ENCODE results near the gene PBRM1. TPM values are rescaled to one million over a fixed set of nuclear protein-coding genes. Genes with fewer than 3 reads are reported as not detected.

The PBRM1 gene
- polyA plus RNA-seq, 4 donors: 53.5 to 64.5 (median 56.1) TPM

DNA sequence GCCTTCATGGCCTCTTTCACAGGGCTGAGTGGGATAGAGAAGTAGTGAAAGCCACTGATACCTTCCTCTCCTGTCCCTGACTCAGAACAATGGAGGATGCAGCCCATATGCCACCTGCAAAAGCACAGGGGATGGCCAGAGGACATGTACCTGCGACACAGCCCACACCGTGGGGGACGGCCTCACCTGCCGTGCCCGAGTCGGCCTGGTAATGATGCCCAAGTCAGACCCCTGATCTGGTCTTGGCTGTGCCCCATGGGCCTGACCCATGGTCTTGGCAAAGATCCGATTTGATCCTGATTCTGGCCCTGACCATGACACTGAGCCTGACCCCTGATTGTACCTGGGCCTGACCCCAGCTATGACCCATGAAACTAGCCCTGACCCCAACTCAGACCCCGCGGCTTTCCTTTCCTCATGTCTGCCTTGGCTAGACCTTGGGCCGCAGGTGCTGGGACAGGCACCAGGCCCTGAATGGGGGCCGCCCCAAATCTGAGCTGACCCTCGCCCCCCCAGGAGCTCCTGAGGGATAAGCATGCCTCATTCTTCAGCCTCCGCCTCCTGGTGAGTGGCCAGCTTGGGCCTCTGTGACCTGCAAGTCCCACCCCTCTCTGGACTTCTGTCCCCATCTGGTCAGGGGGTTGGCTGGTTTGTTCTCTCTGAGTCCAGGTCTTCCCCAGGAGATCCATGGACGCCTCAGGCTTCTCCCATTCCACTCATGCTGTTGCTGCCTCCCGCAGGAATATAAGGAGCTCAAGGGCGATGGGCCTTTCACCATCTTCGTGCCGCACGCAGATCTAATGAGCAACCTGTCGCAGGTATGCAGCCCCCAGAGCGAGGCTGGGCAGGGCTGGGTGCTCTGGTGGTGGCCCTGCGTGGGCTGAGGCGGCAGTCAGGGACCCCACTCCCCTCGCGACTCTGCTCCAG lies 167.7 kb downstream of the PBRM1 start:
- no peak for DNase-seq (ENCODE audit: low read depth in 4 of 4, low spot score in 2 of 4)

DNA sequence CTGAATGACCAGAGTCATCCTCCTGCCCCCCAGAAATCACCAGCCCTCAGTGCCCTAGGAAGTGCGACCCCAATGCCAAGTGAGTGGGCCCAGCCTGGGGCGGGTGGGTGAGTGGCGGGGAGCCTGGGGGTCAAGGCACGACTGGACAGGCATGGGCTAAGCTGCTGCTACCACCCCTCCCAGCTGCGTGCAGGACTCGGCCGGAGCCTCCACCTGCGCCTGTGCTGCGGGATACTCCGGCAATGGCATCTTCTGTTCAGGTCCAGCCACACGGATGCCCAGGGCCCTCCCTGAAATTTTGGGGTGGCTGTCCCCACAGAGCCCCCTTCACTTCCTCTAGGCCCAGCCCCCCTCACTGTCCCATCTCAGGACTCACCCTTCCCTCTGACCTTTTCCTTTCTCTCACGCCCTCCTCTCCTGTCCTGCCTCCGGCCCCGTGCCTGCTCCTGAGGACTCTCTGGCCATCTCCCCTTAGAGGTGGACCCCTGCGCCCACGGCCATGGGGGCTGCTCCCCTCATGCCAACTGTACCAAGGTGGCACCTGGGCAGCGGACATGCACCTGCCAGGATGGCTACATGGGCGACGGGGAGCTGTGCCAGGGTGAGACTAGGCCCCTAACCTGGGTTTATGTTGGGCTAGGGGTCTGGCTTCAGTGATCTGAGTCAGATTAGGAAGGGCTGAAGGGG lies 169.1 kb downstream of the PBRM1 start:
- DNase-seq (ENCODE audit: low read depth in 4 of 4, low spot score in 2 of 4): no peak

DNA sequence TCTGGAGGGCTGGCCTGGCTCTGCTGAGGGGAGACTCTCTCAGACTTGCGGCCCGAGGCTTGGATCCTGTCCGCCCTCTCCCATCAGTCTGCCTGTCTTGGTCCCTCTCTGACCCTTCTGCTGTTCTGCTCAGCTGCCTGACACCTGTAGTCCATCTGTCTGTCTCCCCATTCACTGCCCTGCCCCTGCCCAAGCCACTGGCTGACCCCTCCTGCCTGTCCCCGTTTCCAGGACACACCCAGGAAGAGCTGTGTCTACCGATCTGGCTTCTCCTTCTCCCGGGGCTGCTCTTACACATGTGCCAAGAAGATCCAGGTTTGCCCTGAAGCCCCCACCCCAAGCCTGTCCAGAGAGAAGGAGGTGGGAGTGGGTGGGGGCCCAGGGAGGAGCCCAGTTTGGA lies 170.5 kb downstream of the PBRM1 start:
- DNase-seq (ENCODE audit: low read depth in 4 of 4, low spot score in 2 of 4): no peak

- no peak for DNase-seq (ENCODE audit: low read depth in 4 of 4, low spot score in 2 of 4)
Measured at GRCh38 chr3:52514576-52514975, 171.1 kb downstream of the PBRM1 start.

DNA sequence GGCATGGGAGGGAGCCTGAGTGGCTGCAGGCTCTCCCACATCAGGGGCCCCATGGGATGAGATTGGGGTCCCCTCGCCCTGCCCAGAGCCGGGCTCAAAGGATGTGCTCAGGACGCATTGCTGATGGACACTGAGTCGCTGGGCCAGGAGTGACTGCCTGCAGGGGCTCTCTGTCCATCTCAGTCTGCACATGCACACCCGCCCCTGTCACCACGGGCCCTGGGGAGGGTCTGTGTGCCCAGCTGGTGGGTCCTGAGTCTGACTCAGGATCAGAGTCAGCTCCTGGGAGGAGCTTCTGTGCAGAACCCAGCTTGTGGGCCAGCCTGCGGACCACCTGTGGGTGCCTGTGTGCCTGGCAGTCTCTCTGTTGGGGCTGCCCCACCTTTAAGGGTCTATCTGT lies 172.4 kb downstream of the PBRM1 start:
- DNase-seq (ENCODE audit: low read depth in 4 of 4, low spot score in 2 of 4): no peak

DNA sequence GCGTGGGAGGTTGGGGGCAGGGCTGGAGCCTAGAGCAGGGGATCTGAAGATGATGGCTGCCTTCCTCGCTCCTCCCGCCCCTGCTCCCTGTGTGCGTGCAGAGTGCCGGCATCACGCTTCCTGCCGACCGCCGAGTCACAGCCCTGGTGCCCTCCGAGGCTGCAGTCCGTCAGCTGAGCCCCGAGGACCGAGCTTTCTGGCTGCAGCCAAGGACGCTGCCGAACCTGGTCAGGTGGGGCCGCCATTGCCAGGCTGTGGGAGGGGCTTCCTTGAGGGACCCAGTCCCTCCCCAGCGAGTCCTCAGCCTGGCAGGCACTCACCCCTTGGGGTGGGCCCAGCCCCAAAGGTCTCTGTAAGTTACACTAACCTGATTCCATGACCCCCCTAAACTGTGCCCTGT lies 173.0 kb downstream of the PBRM1 start:
- no peak for DNase-seq (ENCODE audit: low read depth in 4 of 4, low spot score in 2 of 4)

DNA sequence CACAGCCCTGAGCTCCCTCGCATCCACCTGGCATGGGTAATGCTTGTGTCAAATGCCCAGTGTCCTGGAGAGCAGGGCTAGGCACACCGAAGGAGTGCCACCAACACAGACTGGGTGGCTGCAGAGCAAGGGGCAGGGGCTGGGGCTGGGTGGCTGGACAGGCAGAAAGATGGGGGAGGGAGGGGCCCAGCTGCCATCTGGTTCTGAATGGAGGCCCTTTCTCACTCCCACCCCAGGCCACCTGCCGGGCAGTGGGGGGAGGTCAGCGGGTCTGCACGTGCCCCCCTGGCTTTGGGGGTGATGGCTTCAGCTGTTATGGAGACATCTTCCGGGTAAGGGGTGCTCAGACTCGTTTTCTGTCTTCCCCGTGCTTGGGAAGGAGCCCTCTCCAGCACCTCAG lies 173.6 kb downstream of the PBRM1 start:
- no peak for DNase-seq (ENCODE audit: low read depth in 4 of 4, low spot score in 2 of 4)

DNA sequence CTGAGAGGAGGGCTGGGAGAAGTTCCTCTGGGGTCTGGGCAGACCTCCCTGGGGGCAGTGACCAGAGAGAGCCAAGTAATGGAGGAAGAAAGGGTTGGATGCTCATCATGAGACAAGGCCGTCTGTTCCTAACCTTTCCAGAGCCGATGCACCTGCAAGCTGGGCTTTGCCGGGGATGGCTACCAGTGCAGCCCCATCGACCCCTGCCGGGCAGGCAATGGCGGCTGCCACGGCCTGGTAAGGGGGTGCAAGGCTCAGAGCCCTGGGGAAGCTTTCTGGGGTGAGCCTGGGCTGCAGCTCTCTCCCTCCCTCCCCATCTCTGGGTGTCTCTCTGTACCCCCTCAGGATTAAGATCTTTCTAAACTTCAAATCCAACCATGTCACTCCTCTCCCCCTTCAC lies 174.2 kb downstream of the PBRM1 start:
- no peak for DNase-seq (ENCODE audit: low read depth in 4 of 4, low spot score in 2 of 4)

GRCh38 chr3:52509753-52510328 lies 175.9 kb downstream of the PBRM1 start:
- DNase-seq (ENCODE audit: low read depth in 4 of 4, low spot score in 2 of 4): no peak

DNA sequence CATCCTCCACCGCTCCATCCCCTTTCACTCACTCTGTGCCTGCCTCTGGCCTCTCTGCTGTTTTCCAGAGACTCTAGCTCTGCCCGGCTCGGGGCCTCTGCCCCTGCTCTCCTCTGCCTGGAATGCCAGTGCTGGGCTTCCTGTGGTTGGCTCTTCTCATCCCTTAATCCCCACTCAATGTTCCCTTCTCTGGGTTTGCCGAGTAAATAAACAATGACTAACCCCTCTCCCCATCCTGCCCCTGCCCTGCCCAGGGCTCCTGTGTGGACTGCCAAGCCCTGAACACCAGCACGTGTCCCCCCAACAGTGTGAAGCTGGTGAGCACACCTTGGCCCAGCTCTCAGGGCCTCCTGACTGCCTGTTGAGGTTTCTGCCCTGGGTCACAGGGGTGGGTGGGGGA lies 178.4 kb downstream of the PBRM1 start:
- no peak for DNase-seq (ENCODE audit: low read depth in 4 of 4, low spot score in 2 of 4)

DNA sequence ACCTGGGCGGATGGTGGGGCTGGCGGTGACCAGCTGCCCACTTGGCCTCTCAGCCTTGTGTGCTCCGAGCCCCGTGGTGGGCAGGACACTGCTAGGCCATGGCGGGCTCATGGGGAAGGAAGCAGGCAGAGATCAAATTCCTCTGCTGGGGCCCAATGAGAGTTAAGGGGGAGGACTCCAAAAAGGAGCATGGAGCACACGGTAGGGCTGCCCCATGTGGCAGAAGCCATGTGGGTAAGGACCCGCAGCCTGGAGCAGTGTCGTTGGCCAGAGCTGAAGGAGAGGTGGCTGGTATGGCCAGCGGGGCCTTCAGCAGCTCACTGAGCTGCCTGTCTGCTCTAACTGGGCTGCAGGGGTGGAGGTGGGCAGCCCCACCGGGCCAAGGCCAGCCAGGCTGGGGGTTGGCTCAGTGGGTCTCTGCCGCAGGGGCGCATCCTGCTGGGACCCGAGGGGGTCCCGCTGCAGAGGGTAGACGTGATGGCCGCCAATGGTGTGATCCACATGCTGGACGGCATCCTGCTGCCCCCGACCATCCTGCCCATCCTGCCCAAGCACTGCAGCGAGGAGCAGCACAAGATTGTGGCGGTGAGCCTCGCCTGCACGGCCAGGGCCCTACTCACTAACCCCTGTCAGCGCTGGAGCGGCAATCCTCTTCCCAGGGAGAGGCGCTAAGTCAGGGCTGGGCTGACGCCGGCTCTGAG lies 179.3 kb downstream of the PBRM1 start:
- no peak for DNase-seq (ENCODE audit: low read depth in 4 of 4, low spot score in 2 of 4)

- DNase-seq (ENCODE audit: low read depth in 4 of 4, low spot score in 2 of 4): no peak
Measured at GRCh38 chr3:52504977-52505376, 180.7 kb downstream of the PBRM1 start.

- DNase-seq (ENCODE audit: low read depth in 4 of 4, low spot score in 2 of 4): no peak
Measured at GRCh38 chr3:52503788-52504424, 181.8 kb downstream of the PBRM1 start.

DNA sequence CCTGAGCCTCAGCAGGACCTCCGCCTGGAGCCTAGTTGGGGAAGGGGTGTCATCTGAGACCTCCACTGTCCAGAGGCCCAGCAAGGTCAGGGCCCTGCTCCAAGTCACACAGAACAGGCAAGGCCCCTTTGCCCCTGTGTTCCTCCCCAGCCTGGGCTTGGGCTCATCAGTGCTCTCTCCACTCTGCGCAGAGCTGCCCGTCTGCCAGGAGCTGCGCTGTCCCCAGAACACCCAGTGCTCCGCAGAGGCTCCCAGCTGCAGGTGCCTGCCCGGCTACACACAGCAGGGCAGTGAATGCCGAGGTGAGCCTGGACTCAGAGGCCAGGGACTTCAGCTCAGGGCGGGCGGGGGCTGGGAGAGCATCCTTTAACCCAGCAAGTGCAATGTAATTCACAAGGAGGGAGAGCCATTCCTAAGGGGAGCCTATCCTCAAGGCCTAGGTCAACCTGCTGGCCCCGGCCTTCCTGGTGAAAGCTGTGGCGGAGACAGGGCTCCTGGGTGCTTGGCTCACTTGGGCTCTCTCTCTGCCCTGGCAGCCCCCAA lies 182.8 kb downstream of the PBRM1 start:
- no peak for DNase-seq (ENCODE audit: low read depth in 4 of 4, low spot score in 2 of 4)

DNA sequence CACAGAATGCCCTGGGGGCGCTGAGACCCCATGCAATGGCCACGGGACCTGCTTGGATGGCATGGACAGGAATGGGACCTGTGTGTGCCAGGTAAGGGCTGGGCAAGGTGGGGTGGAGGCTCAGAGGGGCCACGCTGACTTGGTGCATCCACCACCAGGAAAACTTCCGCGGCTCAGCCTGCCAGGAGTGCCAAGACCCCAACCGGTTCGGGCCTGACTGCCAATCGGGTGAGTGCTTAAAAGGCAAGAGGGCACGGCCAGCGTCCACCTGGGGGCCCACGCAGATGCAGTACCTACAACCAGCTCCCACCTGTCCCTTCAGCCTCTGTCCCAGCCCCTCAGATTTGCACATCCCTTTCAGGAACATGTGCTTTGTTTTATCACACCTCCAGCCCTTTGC lies 183.7 kb downstream of the PBRM1 start:
- DNase-seq (ENCODE audit: low read depth in 4 of 4, low spot score in 2 of 4): no peak

DNA sequence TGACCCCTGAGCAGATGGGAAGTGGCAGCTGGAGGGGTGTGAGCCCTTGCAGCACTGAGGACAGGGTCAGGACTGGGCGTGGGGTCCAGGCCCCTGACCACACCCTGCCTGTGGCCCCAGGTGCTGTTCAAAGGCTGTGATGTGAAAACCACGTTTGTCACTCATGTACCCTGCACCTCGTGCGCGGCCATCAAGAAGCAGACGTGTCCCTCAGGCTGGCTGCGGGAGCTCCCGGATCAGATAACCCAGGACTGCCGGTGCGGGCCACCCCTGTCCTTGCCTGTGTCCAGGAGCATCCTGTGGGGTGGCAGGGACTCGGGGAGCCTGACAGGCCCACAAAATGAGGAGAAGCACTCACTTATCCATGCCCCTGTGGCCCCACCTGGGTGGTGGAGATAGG lies 184.7 kb downstream of the PBRM1 start:
- DNase-seq (ENCODE audit: low read depth in 4 of 4, low spot score in 2 of 4): no peak

- DNase-seq (ENCODE audit: low read depth in 4 of 4, low spot score in 2 of 4): no peak
Measured at GRCh38 chr3:52498137-52499054, 187.3 kb downstream of the PBRM1 start.

DNA sequence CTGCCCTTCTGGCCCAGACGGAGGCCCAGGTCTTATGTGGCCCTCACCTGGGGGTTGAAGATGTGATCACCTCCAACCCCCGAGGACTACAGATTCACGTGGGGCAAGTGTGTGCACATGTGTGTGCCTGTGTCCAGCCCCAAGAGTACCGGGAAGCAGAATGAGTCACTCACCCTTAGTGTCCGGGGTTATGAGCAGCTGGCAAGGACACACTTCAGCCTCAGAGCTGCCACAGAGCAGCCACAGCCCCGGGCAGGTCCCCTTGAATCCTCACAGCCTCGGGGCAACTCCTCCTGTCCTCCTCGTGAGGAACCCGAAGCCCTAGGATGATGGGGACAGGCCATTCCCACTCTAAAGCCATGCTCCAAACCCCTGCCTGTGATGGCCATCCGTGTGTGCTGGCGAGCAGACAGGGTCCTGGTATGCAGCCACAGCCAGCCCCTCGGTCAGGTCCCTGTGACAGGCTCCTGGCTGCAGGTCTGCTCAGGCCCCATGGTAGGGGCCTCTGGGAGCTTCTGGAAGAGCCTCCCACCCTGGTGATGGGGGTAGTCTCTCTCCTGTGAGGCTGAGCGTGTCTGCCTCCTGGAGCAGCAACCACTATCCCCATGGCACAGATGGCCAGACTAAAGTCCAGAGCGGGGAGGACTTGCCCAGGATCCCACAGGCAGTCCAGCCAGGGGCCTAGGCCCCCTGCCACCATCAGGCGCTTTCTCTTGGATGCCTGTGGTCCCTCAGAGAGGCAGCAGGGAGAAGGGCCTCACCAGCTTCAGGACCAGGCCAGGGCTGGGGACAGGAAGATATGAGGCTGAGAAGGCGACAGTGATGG lies 189.7 kb downstream of the PBRM1 start:
- no peak for DNase-seq (ENCODE audit: low read depth in 4 of 4, low spot score in 2 of 4)

Measured in left renal cortex interstitium (tissue), 4 donors.